Type B pancreatic cell (in vitro differentiated cells): ENCODE data around the gene RSPRY1. TPM values are rescaled to one million over a fixed set of nuclear protein-coding genes. Genes with fewer than 3 reads are reported as not detected.
"Not testable (repeated sequence)": the region's sequence is repeated elsewhere in the genome, so short reads cannot be mapped to it uniquely, and the experiment has no call there.

Source experiments
- DNase-seq: peaks from one replicate; pipeline ENCODE4 v3.0.0; 2021; ENCODE audit warnings: mixed read lengths; ENCODE audit not compliant: unreplicated experiment; ENCODE audit errors: extremely low spot score
- H3K27ac Mint-ChIP-seq: 2 replicates; pipeline ENCODE4 v1.8.0; 2021; ENCODE audit warnings: mild to moderate bottlenecking, mixed read lengths
- H3K27me3 Mint-ChIP-seq: 2 replicates; pipeline ENCODE4 v1.8.0; 2021; ENCODE audit warnings: mixed read lengths
- H3K36me3 Mint-ChIP-seq: 2 replicates; pipeline ENCODE4 v1.8.0; 2021; ENCODE audit warnings: mixed read lengths
- H3K4me1 Mint-ChIP-seq: one replicate; pipeline ENCODE4 v1.8.0; 2021; ENCODE audit warnings: mixed read lengths; ENCODE audit not compliant: unreplicated experiment
- H3K4me3 Mint-ChIP-seq: 2 replicates; pipeline ENCODE4 v1.8.0; 2021; ENCODE audit warnings: mild to moderate bottlenecking, mixed read lengths
- H3K9me3 Mint-ChIP-seq: 2 replicates; pipeline ENCODE4 v1.8.0; 2021; ENCODE audit warnings: mixed read lengths
- CTCF ChIP-seq: fragments of 200-600 bp; sonication (generic); conservative IDR thresholded peaks from 2 replicates; pipeline ENCODE4 v1.5.0; 2021; ENCODE audit warnings: antibody characterized with exemption, mild to moderate bottlenecking
- total RNA-seq: library from RNA; stranded (reverse); gene quantifications from 2 replicates; pipeline ENCODE4 v1.2.1, GENCODE V29; 2021; ENCODE audit warnings: low replicate concordance

Gene RSPRY1
- total RNA-seq, 1 donor from 2014 or later = 49.9 TPM

- DNase-seq = no peak
- H3K4me3 Mint-ChIP-seq = no peak overlapping the region
- peaks cover 9% of the 10 kb centered on the region for H3K36me3 Mint-ChIP-seq
- peaks cover 6% of the 10 kb centered on the region for H3K9me3 Mint-ChIP-seq
- TF ChIP-seq CTCF = no peak
- peaks cover 29% of the 10 kb centered on the region for H3K4me1 Mint-ChIP-seq
- no peaks in the 10 kb centered on the region for H3K27me3 Mint-ChIP-seq
- no peak overlapping the region for H3K27ac Mint-ChIP-seq
Measured at GRCh38 chr16:57196753-57197152, 10.6 kb downstream of the RSPRY1 start.

GRCh38 chr16:57200321-57200720 is 14.2 kb downstream of the RSPRY1 start:
- H3K27ac Mint-ChIP-seq, H3K27me3 Mint-ChIP-seq, H3K4me1 Mint-ChIP-seq: not testable (repeated sequence)

DNA sequence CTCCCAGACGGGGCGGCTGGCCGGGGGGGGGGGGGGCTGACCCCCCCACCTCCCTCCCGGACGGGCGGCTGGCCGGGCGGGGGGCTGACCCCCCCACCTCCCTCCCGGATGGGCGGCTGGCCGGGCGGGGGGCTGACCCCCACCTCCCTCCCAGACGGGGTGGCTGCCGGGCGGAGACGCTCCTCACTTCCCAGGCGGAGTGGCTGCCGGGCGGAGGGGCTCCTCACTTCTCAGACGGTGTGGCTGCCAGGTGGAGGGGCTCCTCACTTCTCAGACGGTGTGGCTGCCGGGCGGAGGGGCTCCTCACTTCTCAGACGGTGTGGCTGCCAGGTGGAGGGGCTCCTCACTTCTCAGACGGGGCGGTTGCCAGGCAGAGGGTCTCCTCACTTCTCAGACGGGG is 14.8 kb downstream of the RSPRY1 start:
- not testable (repeated sequence) for H3K27ac Mint-ChIP-seq, H3K9me3 Mint-ChIP-seq, DNase-seq, H3K4me1 Mint-ChIP-seq, H3K4me3 Mint-ChIP-seq, H3K27me3 Mint-ChIP-seq
- H3K36me3 Mint-ChIP-seq = peaks cover 27% of the 10 kb centered on the region

More at GRCh38 chr16:57200321-57200720, 14.2 kb downstream of the RSPRY1 start:
- peaks cover 21% of the 10 kb centered on the region for H3K36me3 Mint-ChIP-seq
- H3K4me3 Mint-ChIP-seq, DNase-seq, H3K9me3 Mint-ChIP-seq: not testable (repeated sequence)

DNA sequence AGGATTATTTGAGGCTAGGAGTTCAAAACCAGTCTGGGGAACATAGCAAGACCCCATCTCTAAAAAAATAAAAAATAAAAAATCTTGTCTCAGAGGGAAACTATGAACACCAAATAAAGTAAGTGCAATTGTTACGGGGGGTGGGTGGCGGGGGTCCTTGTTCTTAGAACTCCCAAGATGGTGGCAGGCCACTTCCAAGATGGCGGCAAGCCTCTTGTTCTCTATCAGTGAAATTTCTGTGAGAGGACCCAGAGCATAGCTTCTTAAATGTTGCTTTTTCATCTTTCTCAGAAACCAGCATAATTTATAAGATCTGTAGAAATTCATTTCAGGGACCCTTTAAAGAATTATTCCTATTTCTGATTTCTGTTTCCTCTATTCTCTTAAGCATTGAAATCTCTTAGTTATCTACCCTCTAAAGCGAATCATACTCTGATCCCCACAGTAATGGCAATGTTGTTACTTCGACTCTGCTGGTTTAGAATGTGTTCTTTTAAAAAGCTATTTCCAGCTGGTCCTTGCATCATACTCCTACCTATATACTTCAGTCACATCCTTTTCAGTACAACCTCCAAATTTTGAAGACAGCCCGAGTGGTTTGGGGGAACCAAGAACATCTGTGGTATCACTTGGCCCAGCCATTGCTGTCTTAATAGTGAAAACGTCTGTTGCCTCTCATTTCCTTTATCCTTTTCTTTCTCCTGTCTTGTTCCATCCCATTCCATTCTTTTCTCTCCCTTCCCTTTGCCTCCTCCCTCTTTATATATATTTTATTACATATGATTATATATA is 16.2 kb downstream of the RSPRY1 start:
- peak overlapping the region; percentile 59 for H3K27ac Mint-ChIP-seq
- TF ChIP-seq CTCF = no peak
- peaks cover 6% of the 10 kb centered on the region for H3K9me3 Mint-ChIP-seq
- no peak for DNase-seq
- no peaks in the 10 kb centered on the region for H3K27me3 Mint-ChIP-seq
- H3K36me3 Mint-ChIP-seq = peaks cover 28% of the 10 kb centered on the region
- H3K4me1 Mint-ChIP-seq = peaks cover 5% of the 10 kb centered on the region
- H3K4me3 Mint-ChIP-seq = no peak overlapping the region

- no peak for TF ChIP-seq CTCF
- Mint-ChIP-seq H3K27ac (no peak overlapping the region), H3K9me3 (peaks cover 5% of the 10 kb centered on the region), H3K36me3 (peaks cover 32% of the 10 kb centered on the region), H3K4me1 (peaks cover 4% of the 10 kb centered on the region), H3K27me3 (no peaks in the 10 kb centered on the region), H3K4me3 (no peak overlapping the region)
- DNase-seq = no peak
Measured at GRCh38 chr16:57203451-57203850, 17.3 kb downstream of the RSPRY1 start.

DNA sequence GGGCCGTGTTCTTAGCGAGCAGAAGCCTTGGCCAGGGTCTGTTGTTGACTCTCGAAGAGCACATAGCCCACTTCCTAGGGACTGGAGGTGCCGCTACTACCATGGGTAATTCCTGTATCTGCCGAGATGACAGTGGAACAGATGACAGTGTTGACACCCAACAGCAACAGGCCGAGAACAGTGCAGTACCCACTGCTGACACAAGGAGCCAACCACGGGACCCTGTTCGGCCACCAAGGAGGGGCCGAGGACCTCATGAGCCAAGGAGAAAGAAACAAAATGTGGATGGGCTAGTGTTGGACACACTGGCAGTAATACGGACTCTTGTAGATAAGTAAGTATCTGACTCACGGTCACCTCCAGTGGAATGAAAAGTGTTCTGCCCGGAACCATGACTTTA is 18.5 kb downstream of the RSPRY1 start:
- H3K36me3 Mint-ChIP-seq = peaks cover 29% of the 10 kb centered on the region
- no peaks in the 10 kb centered on the region for H3K27me3 Mint-ChIP-seq
- DNase-seq = no peak
- no peaks in the 10 kb centered on the region for H3K9me3 Mint-ChIP-seq
- no peak overlapping the region for H3K27ac Mint-ChIP-seq
- H3K4me3 Mint-ChIP-seq = no peak overlapping the region
- H3K4me1 Mint-ChIP-seq = no peaks in the 10 kb centered on the region
- TF ChIP-seq CTCF = peak; percentile 49
